NCI-H526 treated with DMSO at 0.1 percent for 48 hours (cell line): ENCODE results near the gene TEX2.
"Not testable (repeated sequence)": the region's sequence is repeated elsewhere in the genome, so short reads cannot be mapped to it uniquely, and the experiment has no call there.

Experiments used
- DNase-seq: peaks from one replicate; lab custom pipeline; 2025; lab: John Stamatoyannopoulos, UW

Gene TEX2

DNA sequence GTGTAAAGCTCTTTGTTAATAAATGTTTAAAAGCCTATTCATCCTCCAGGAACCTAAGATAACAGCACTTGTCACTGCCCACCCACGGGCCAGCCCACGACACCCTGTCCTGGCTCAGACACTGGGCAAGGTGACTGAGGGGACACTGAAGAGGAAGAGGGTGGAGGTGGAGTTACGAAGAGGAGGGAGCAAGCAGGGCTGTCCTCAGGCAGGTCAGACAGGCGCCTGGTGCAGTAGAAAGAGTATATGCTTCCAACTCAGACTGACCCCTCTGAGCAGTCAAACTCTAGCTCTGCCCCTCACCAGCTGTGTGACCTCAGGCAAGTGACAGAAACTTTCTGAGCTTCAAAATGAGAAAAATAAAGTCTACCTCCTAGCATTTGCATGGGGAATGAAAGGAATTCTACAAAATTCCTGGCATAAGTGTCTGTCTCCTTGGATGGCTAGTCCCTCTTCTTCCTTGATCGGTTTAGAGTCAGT is 22.8 kb downstream of the TEX2 start:
- DNase-seq, result no peak

- not testable (repeated sequence) for DNase-seq
Measured at GRCh38 chr17:64238449-64238848, 24.6 kb downstream of the TEX2 start.

DNA sequence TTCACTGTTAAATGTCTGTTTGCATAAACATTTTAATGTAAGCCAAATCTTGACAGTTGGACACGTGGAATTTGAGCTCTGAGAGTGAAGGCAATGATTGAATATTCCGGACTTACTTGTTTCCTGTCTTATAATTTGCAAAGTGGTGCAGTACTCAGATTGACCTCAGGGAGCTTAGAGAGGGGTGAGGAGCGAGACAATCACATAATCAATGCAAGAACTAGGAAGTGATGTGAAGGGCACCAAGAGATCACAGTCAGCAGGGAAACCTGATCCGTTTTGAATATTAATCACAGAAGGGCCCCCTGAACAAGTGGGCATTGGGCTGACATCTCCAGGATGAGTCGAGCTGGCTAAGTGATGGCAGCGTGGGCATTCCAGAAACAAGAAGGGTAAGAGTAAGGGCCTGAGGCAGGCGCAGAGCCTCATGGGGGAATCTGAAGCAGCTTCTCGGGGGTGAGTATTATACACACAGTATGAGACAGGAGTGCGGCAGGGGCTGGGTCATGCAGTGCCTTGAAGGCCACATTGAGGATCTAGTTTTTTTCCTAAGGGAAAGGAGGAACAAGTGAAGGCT is 26.1 kb downstream of the TEX2 start:
- DNase-seq, result no peak

- DNase-seq, result no peak
Measured at GRCh38 chr17:64234961-64235360, 28.1 kb downstream of the TEX2 start.

- DNase-seq, result no peak
Measured at GRCh38 chr17:64232466-64233262, 30.4 kb downstream of the TEX2 start.

- no peak for DNase-seq
Measured at GRCh38 chr17:64231567-64232141, 31.4 kb downstream of the TEX2 start.

- DNase-seq, result no peak
Measured at GRCh38 chr17:64230791-64231408, 32.2 kb downstream of the TEX2 start.

GRCh38 chr17:64229815-64230728 is 33.0 kb downstream of the TEX2 start:
- no peak for DNase-seq

- no peak for DNase-seq
Measured at GRCh38 chr17:64226132-64226531, 36.9 kb downstream of the TEX2 start.

- DNase-seq, result no peak
Measured at GRCh38 chr17:64225410-64225809, 37.6 kb downstream of the TEX2 start.

- no peak for DNase-seq
Measured at GRCh38 chr17:64223931-64224629, 39.0 kb downstream of the TEX2 start.

DNA sequence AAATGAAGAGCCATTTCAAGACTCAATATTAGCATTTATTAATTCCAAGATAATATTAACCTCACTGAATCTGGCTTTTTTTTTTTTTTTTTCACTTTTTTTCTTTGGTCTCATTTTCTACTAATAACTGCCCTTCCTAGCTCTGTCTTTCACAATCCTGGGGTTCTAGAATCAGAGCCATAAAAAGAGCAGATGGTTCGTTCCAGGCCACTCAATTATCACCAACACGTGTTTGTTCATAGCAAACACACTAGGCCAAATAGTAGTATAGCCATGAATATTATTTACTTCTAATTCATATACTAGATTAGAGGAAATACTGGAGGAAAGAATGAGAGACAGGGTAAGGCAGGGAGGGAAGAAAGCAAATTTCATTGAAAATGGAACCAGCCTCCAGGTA is 39.8 kb downstream of the TEX2 start:
- no peak for DNase-seq

DNA sequence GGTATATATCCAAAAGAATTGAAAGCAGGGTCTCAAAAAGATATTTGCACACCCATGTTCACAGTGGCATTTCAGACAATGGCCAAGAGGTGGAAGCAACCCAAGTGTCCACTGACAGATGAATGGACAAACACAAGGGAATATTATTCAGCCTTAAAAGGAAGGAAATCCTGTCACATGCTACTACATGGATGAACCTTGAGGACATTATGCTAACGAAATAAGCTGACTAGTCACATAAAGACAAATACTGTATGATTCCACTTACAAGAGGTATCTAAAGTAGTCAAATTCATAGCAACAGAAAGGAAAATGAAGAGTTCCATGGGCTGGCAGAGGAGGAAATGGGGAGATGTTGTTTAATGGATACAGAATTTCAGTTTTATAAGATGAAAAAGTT is 41.4 kb downstream of the TEX2 start:
- DNase-seq, result no peak

- not testable (repeated sequence) for DNase-seq
Measured at GRCh38 chr17:64220604-64221003, 42.5 kb downstream of the TEX2 start.

GRCh38 chr17:64219571-64219970 is 43.5 kb downstream of the TEX2 start:
- no peak for DNase-seq

GRCh38 chr17:64218066-64218465 is 45.0 kb downstream of the TEX2 start:
- DNase-seq, result no peak

DNA sequence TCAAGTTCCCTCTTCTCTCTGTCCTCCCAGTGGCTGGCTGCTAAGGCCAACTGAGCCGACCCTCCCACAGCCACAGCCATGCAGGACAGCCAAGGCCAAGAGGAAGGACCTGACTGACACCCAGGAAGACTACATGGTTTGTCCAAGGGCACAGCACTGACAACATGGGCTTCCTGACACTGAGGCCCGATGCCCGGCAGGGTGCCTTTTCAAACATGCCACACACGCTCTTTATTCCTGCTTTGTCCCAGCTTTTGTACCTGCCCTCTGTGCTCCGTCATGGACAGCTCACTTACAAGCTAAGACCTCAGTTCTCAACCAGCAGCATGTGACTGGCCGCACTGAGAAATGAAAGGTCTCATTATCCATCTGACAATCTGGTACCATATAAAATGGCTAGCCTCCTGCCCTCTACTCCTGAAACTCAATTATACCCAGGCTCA is 45.8 kb downstream of the TEX2 start:
- DNase-seq, result no peak

DNA sequence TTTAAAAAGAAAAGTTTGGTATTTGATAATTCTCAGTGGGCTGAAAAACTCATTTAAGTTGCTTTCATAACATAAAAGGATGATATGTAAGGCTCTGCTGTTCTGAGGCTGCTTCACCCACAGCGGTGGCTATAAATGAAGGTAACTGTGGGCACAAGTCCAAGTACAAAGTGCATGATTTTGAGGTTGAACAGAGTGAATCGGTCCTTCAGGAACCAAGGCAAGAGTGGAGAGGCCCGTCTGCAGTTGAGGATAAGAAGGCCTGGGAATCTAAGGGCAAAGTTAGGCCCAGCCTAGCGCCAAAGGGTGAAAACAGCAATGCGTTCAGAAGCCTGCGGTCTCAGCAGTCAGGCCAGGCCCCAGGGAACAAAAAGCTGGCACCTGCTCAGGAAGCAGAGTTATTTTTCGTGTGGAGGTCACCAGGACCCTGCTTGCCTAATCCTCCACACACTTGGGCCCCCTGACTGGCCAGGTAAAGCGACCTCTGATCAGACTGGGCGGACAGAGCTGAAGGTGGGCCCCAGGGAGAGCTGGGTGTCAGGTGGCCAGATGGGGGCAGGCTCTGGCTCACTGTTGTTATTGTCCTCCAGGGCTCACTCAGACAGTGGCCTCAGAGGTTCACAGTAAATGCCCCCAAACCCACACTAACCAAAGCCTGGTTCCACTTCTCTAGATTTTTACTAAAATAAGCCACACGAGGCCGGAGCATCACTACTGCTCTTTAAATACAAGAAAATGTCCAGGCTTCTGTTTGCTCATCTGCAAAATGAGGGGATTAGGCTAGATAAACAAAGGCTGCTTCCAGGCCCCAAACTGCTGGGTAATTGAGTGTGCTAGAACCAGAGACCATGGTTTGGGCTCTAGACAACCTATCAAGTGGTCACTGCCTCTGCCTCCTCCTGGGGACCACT is 46.5 kb downstream of the TEX2 start:
- no peak for DNase-seq

DNA sequence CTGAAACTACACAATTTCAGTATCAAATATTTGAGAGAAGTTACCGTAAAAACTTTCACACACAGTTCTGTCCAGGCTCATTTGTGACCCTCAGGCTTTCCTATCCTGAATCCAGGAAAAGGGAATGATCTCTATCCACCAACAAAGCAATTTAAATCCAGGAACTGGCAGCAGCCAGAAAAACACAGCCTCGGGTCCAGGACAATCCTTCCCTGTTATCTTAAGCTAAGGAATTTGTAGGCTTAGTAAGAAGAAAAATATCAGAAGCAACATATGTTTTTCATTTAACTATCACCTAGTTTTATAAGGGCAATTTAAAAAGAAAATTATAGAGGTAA is 47.1 kb downstream of the TEX2 start:
- DNase-seq, result no peak

DNA sequence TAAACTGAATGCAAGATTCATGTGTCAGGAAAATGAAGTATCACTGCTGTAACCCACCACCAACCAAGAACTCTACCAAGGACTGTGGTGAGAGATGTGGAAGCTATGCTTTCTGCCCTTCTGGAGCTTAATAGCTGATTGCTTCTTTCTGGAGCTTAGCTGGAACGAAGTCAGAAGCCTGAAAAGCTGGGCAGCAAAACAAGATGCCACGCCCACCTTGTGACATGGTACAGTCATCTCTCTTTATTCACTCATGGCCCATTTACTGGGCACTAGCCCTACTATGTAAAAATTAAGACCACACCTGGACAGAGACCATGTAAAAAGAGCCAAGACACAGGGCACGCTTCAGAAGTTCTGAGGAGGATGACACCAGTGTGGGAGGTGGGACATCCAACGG is 48.1 kb downstream of the TEX2 start:
- DNase-seq, result no peak
